Heart left ventricle (tissue), 13 donors: ENCODE results near the gene ANK3.

Source experiments
- POLR2A ChIP-seq, 2 donors: fragments of 450-650 bp; IDR thresholded peaks; one replicate each; pipeline ENCODE4 v1.6.1; 2017; ENCODE audit warnings: antibody characterized with exemption in 2 of 2, mild to moderate bottlenecking in 2 of 2, moderate library complexity in 2 of 2
- TF ChIP-seq, protein P1 (sequence below), 12 donors: fragments of 200-600 bp; sonication (generic) in 4 of 12; IDR thresholded peaks; one replicate each; pipeline versions ENCODE4 v1.5.0 to v1.8.0; 2018 to 2022; ENCODE audit warnings: antibody characterized with exemption in 12 of 12, mild to moderate bottlenecking in 5 of 12
- donor health status: ischemic (EF 13 %, LVEDD 7.1; RV severe dilation, severe dysfunction).
- donor health status: DM: no; HTN: yes; CAD: no.
- donor health status: DM: no; HTN: no; CAD: no.
- donor health status: ischemic (EF 25% LVEDD 6.9; RV normal size, moderate dysfunction).
- donor health status: ischemic (EF 25% LVEDD 5.7; RV mildly dilated, moderate dysfunction).
- donor health status: ischemic (EF 35%, LVEDD 5.7; RV mildly dilated, moderate dysfunction).
- donor health status: nonischemic (EF 11% LVEDD 7.7; RV severe dilation, severe dysfunction).
- donor health status: DM: yes; HTN: yes; CAD: no.
- donor health status: PGD.
- donor health status: ischemic (EF 29% LVEDD 5.4; RV normal size, mild dysfunction).
- donor health status: nonischemic (EF 23%, LVEDD 6.1; RV moderate dilation, normal function).

- TF ChIP-seq, protein P1, sequence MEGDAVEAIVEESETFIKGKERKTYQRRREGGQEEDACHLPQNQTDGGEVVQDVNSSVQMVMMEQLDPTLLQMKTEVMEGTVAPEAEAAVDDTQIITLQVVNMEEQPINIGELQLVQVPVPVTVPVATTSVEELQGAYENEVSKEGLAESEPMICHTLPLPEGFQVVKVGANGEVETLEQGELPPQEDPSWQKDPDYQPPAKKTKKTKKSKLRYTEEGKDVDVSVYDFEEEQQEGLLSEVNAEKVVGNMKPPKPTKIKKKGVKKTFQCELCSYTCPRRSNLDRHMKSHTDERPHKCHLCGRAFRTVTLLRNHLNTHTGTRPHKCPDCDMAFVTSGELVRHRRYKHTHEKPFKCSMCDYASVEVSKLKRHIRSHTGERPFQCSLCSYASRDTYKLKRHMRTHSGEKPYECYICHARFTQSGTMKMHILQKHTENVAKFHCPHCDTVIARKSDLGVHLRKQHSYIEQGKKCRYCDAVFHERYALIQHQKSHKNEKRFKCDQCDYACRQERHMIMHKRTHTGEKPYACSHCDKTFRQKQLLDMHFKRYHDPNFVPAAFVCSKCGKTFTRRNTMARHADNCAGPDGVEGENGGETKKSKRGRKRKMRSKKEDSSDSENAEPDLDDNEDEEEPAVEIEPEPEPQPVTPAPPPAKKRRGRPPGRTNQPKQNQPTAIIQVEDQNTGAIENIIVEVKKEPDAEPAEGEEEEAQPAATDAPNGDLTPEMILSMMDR (IDR thresholded peaks at IDR 0.05), result no peak
- TF ChIP-seq POLR2A (IDR thresholded peaks at IDR 0.05), result no peak
These were observed 248.7 kb downstream of the ANK3 start for GRCh38 chr10:60140651-60141632.
